ENCODE measurements around the gene CYTH1.

DNA sequence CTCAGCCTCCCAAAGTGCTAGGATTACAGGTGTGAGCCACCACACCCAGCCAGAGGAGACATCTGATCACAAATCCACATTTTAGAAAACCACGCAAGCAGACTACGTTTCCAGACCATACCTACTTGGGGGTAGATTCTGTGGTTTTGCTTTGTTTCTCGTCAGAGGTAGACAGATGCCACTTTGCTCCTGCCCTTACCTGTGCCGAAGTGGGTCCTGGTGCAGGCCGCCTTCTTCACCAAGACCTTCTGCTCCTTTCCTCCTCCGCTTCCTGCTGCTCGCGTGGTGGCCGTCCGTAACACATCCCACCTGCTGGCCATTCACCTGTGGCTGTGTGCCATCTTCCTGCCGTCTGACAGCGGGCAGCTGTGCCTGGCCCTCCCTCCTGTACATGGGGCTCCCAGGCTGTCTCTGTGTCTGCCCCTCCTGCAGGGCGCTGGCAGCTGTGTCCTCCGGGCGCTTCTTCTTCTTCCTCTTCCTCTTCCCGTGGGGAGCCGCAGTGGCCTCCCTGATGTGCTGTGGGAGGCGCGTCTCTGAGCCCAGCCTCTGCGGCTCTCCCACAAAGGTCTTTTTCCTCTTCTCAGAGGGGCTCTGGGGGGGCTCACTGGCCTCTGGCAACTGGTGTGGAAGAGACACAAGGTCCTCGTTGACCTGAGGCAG, 21.2 kb upstream of the CYTH1 start:
- TF ChIP-seq CTCF (conservative IDR thresholded peaks at IDR 0.05) (no peak), EZH2 (IDR thresholded peaks at IDR 0.05; ENCODE audit: low read depth) (no peak)
